ENCODE results near the gene PDAP1. TPM values are rescaled to one million over a fixed set of nuclear protein-coding genes. Genes with fewer than 3 reads are reported as not detected.

PDAP1 gene
- total RNA-seq, 1 experiment from 2014 or later: 147 TPM

DNA sequence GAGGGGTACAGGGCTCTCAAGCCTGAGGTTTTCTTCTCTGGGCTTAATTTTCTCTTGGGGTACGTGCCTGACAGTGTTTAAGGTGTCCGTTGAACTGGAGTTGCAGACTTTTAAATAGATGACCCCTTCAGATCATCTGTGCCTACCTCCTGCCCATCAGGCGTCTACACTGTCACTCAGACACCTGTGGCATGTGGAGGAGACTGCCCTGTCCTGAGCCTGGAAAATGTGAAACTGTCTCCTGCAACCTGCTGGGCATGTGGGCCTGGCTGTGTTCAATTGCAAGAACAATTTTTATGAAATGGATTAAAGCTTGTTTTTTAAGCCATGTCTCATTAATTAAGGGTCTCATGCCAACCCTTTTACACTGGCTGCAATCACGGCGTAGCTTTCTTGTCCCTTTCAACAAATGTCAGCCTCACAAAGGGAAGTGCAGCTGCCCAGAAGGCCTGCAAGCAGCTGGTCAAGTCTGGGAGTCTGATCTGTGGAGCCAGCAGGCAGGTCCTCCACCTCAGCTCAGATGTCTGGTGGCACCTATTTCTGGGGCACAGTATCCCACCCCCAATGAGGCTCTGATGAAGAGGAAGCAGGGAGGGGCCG is 48.8 kb upstream of the PDAP1 start:
- no peak for TF ChIP-seq POLR2AphosphoS5 (IDR thresholded peaks at IDR 0.05; ENCODE audit: low read depth, low read length)
- TF ChIP-seq, protein P1, sequence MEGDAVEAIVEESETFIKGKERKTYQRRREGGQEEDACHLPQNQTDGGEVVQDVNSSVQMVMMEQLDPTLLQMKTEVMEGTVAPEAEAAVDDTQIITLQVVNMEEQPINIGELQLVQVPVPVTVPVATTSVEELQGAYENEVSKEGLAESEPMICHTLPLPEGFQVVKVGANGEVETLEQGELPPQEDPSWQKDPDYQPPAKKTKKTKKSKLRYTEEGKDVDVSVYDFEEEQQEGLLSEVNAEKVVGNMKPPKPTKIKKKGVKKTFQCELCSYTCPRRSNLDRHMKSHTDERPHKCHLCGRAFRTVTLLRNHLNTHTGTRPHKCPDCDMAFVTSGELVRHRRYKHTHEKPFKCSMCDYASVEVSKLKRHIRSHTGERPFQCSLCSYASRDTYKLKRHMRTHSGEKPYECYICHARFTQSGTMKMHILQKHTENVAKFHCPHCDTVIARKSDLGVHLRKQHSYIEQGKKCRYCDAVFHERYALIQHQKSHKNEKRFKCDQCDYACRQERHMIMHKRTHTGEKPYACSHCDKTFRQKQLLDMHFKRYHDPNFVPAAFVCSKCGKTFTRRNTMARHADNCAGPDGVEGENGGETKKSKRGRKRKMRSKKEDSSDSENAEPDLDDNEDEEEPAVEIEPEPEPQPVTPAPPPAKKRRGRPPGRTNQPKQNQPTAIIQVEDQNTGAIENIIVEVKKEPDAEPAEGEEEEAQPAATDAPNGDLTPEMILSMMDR (IDR thresholded peaks at IDR 0.05): no peak
- TF ChIP-seq, protein P2, sequence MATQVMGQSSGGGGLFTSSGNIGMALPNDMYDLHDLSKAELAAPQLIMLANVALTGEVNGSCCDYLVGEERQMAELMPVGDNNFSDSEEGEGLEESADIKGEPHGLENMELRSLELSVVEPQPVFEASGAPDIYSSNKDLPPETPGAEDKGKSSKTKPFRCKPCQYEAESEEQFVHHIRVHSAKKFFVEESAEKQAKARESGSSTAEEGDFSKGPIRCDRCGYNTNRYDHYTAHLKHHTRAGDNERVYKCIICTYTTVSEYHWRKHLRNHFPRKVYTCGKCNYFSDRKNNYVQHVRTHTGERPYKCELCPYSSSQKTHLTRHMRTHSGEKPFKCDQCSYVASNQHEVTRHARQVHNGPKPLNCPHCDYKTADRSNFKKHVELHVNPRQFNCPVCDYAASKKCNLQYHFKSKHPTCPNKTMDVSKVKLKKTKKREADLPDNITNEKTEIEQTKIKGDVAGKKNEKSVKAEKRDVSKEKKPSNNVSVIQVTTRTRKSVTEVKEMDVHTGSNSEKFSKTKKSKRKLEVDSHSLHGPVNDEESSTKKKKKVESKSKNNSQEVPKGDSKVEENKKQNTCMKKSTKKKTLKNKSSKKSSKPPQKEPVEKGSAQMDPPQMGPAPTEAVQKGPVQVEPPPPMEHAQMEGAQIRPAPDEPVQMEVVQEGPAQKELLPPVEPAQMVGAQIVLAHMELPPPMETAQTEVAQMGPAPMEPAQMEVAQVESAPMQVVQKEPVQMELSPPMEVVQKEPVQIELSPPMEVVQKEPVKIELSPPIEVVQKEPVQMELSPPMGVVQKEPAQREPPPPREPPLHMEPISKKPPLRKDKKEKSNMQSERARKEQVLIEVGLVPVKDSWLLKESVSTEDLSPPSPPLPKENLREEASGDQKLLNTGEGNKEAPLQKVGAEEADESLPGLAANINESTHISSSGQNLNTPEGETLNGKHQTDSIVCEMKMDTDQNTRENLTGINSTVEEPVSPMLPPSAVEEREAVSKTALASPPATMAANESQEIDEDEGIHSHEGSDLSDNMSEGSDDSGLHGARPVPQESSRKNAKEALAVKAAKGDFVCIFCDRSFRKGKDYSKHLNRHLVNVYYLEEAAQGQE (IDR thresholded peaks at IDR 0.05; ENCODE audit: insufficient read depth in 1 of 2, low read depth in 2 of 2, low read length in 1 of 2): no peak
- no peak for TF ChIP-seq SIN3A (IDR thresholded peaks at IDR 0.05; ENCODE audit: borderline replicate concordance, insufficient read depth, low read depth, low read length)
- TF ChIP-seq TCF7L2 (IDR thresholded peaks at IDR 0.05; ENCODE audit: low read depth, low read length): no peak
- no TSS peak for BruUV-seq (replicated peaks)
- ChIA-PET CTCF (no interaction called here), POLR2A (interaction anchor here (0.5 kb wide), 1 partner anchor 11 kb away, joined by 3 read pairs; no protein-coding TSS in a partner anchor)
- H3K27me3 ChIP-seq (ENCODE audit: control insufficient read depth, insufficient read depth, low read length): no peaks in the 10 kb centered on the region
- ATAC-seq: no peak
- no peak overlapping the region for H3K27ac ChIP-seq (ENCODE audit: low read length)
- intact Hi-C loops (cut with micrococcal nuclease; ENCODE audit: unreplicated experiment): no loop called here
- in situ Hi-C loops (cut with HindIII; ENCODE audit: low pct_unique_long_range_greater_than_20kb, low sequenced_read_pairs): no loop called here
- DNase-seq (ENCODE audit: low read depth, low spot score): no peak
- H3K4me3 ChIP-seq (ENCODE audit: low read depth in 2 of 2, low read length in 2 of 2): no peak overlapping the region
- H3K36me3 ChIP-seq (ENCODE audit: control insufficient read depth, insufficient read depth, low read length): peaks cover 14% of the 10 kb centered on the region
- H3K9me3 ChIP-seq (ENCODE audit: control insufficient read depth, insufficient read depth, low read depth, low read length): no peaks in the 10 kb centered on the region
- no peaks in the 10 kb centered on the region for H3K4me1 ChIP-seq (ENCODE audit: control insufficient read depth, insufficient read depth, low read length)

DNA sequence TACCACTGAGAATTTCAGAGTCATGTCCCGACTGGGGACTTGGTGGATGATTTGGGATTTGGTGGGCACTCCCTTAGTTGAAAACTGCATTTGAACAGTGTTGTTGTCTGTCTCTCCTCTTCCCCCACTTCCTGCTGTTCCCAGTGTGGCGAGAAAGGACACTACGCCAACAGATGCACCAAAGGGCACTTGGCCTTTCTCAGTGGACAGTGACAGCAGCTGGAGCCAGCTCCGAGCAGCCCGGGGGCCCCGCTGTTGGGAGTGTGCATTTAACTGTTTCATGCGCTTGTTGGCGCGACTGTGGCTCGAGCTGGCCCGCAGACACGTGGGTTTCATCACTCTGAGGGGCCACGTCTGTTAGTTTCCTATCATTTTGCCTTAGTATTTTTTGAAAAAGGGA is 47.9 kb upstream of the PDAP1 start:
- CTCF ChIA-PET: no interaction called here
- Histone ChIP-seq H3K27me3 (ENCODE audit: control insufficient read depth, insufficient read depth, low read length) (no peaks in the 10 kb centered on the region), H3K4me3 (ENCODE audit: low read depth in 2 of 2, low read length in 2 of 2) (no peak overlapping the region), H3K27ac (ENCODE audit: low read length) (peak overlapping the region; percentile 34; the same call in 1 of the 2 replicates), H3K4me1 (ENCODE audit: control insufficient read depth, insufficient read depth, low read length) (no peaks in the 10 kb centered on the region), H3K9me3 (ENCODE audit: control insufficient read depth, insufficient read depth, low read depth, low read length) (no peaks in the 10 kb centered on the region), H3K36me3 (ENCODE audit: control insufficient read depth, insufficient read depth, low read length) (peaks cover 14% of the 10 kb centered on the region)
- TF ChIP-seq TCF7L2 (IDR thresholded peaks at IDR 0.05; ENCODE audit: low read depth, low read length) (no peak), SIN3A (IDR thresholded peaks at IDR 0.05; ENCODE audit: borderline replicate concordance, insufficient read depth, low read depth, low read length) (no peak), POLR2AphosphoS5 (IDR thresholded peaks at IDR 0.05; ENCODE audit: low read depth, low read length) (no peak)
- TF ChIP-seq, protein P2 (IDR thresholded peaks at IDR 0.05; ENCODE audit: insufficient read depth in 1 of 2, low read depth in 2 of 2, low read length in 1 of 2): no peak
- TF ChIP-seq, protein P1 (IDR thresholded peaks at IDR 0.05): no peak
- no TSS peak for BruUV-seq (replicated peaks)
- intact Hi-C loops (cut with micrococcal nuclease; ENCODE audit: unreplicated experiment) (no loop called here), in situ Hi-C loops (cut with HindIII; ENCODE audit: low pct_unique_long_range_greater_than_20kb, low sequenced_read_pairs) (no loop called here)
- POLR2A ChIA-PET: interaction anchor here (0.5 kb wide), 1 partner anchor 10 kb away, joined by 6 read pairs; no protein-coding TSS in a partner anchor
- no peak for DNase-seq (ENCODE audit: low read depth, low spot score)
- no peak for ATAC-seq
